Panc1 (cell line): ENCODE measurements around the gene KLHL3. TPM values are rescaled to one million over a fixed set of nuclear protein-coding genes. Genes with fewer than 3 reads are reported as not detected.

ENCODE experiments used
- ATAC-seq: fragments of 200-7000 bp; cut with Tn5 transposase; 2 replicates; pipeline ENCODE4 v1.9.1; 2020; ENCODE audit warnings: mild to moderate bottlenecking, moderate library complexity
- BruUV-seq: library from RNA; stranded (reverse); fragments of 400-500 nt; replicated peaks from 2 replicates; lab custom pipeline; 2021; lab: Mats Ljungman, UMichigan
- CTCF ChIA-PET: fragments of 300-600 bp; sonication (Branson Sonifier 250); formaldehyde crosslinking; loops from one replicate; lab custom pipeline; 2022; ENCODE audit warnings: antibody characterized with exemption; lab: Charles Lee
- POLR2A ChIA-PET: fragments of 300-600 bp; sonication (Branson Sonifier 250); formaldehyde crosslinking; loops from one replicate; lab custom pipeline; 2022; ENCODE audit warnings: antibody characterized with exemption; lab: Charles Lee
- DNase-seq: peaks from one replicate; pipeline ENCODE4 v3.0.0-alpha.2; 2010; ENCODE audit warnings: low read depth, low spot score
- H3K27ac ChIP-seq: 2 replicates; pipeline ENCODE4 v1.5.1; 2011; ENCODE audit warnings: mild to moderate bottlenecking, low read length, inconsistent platforms
- H3K27me3 ChIP-seq: fragments of 200-500 bp; sonication (Bioruptor generic); 2 replicates; pipeline ENCODE4 v1.6.0; 2014; ENCODE audit warnings: low read length, inconsistent platforms; ENCODE audit not compliant: control insufficient read depth, insufficient read depth
- H3K36me3 ChIP-seq: fragments of 200-500 bp; sonication (Bioruptor generic); 2 replicates; pipeline ENCODE4 v1.5.1; 2014; ENCODE audit warnings: inconsistent platforms, mild to moderate bottlenecking, low read length, moderate library complexity; ENCODE audit not compliant: control insufficient read depth, insufficient read depth
- H3K4me1 ChIP-seq: 2 replicates; pipeline ENCODE4 v1.5.1; 2011; ENCODE audit warnings: inconsistent platforms, mild to moderate bottlenecking, low read length, moderate library complexity; ENCODE audit not compliant: control insufficient read depth, insufficient read depth
- H3K4me3 ChIP-seq, 2 experiments: 2 replicates each; pipeline ENCODE4 v1.5.1; 2011 to 2012; ENCODE audit warnings: low read depth in 2 of 2, low read length in 2 of 2, mild to moderate bottlenecking in 2 of 2, inconsistent platforms in 1 of 2, moderate library complexity in 1 of 2
- H3K9me3 ChIP-seq: fragments of 200-500 bp; sonication (Bioruptor generic); 2 replicates; pipeline ENCODE4 v1.5.1; 2014; ENCODE audit warnings: low read depth, mild to moderate bottlenecking, inconsistent platforms, low read length, moderate library complexity; ENCODE audit not compliant: control insufficient read depth, insufficient read depth
- POLR2AphosphoS5 ChIP-seq: IDR thresholded peaks from 2 replicates; pipeline ENCODE4 v1.6.1; 2012; ENCODE audit warnings: mild to moderate bottlenecking, low read depth, low read length, moderate library complexity
- SIN3A ChIP-seq: IDR thresholded peaks from 2 replicates; pipeline ENCODE4 v1.6.1; 2012; ENCODE audit warnings: low read depth, mild to moderate bottlenecking, low read length, moderate library complexity, borderline replicate concordance; ENCODE audit not compliant: insufficient read depth
- TCF7L2 ChIP-seq: IDR thresholded peaks from 2 replicates; pipeline ENCODE4 v1.6.1; 2011; ENCODE audit warnings: mild to moderate bottlenecking, low read depth, low read length, inconsistent platforms
- in situ Hi-C: cut with HindIII; loops from 2 replicates; pipeline ENCODE4 v1.10.0; 2016; ENCODE audit warnings: low sequenced_read_pairs, low pct_unique_long_range_greater_than_20kb
- intact Hi-C: fragments of 100-400 bp; cut with micrococcal nuclease; formaldehyde crosslinking; loops from one replicate; pipeline ENCODE4 v1.10.0; 2022; ENCODE audit not compliant: unreplicated experiment
- total RNA-seq: library from RNA; stranded (reverse); gene quantifications from one replicate; pipeline ENCODE4 v1.2.1, GENCODE V29; 2021; ENCODE audit not compliant: unreplicated experiment
- TF ChIP-seq, protein P1 (sequence below), 2 experiments: IDR thresholded peaks; 2 replicates each; pipeline ENCODE4 v1.6.1; 2011 to 2012; ENCODE audit warnings: low read depth in 2 of 2, control low read depth in 1 of 2, low read length in 1 of 2, mild to moderate bottlenecking in 1 of 2, moderate library complexity in 1 of 2; ENCODE audit not compliant: insufficient read depth in 1 of 2
- TF ChIP-seq, protein P2 (sequence below): fragments of 450-650 bp; IDR thresholded peaks from 2 replicates; pipeline ENCODE4 v1.5.1; 2017; ENCODE audit warnings: mild to moderate bottlenecking

KLHL3 gene
- total RNA-seq, 1 experiment from 2014 or later = 1.9 TPM

DNA sequence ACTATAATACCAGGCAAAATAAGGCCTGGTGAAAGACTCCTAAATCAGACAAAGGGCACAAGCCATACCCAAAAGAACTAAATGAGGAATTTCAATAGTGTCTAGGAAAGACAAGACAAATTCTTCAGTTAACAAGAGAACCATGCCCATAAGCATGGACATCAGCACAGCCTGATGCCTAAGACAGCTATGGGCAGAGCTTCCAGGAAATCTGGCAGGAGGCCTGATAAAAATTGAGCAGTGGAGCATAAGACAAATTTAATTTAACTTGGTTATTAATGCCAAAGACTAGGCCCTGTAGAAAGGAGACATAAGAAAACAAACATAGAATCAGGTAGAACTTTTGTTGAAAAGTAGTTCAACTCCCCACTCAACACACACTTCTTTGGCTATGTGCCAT is 17.3 kb downstream of the KLHL3 start:
- in situ Hi-C loops = no loop called here
- no peaks in the 10 kb centered on the region for H3K4me1 ChIP-seq
- DNase-seq (no peak), ATAC-seq (no peak)
- POLR2A ChIA-PET = no interaction called here
- no peaks in the 10 kb centered on the region; the same call in 1 of the 2 replicates for H3K27me3 ChIP-seq
- no peaks in the 10 kb centered on the region for H3K36me3 ChIP-seq
- no peak for TF ChIP-seq POLR2AphosphoS5
- TF ChIP-seq, protein P1, sequence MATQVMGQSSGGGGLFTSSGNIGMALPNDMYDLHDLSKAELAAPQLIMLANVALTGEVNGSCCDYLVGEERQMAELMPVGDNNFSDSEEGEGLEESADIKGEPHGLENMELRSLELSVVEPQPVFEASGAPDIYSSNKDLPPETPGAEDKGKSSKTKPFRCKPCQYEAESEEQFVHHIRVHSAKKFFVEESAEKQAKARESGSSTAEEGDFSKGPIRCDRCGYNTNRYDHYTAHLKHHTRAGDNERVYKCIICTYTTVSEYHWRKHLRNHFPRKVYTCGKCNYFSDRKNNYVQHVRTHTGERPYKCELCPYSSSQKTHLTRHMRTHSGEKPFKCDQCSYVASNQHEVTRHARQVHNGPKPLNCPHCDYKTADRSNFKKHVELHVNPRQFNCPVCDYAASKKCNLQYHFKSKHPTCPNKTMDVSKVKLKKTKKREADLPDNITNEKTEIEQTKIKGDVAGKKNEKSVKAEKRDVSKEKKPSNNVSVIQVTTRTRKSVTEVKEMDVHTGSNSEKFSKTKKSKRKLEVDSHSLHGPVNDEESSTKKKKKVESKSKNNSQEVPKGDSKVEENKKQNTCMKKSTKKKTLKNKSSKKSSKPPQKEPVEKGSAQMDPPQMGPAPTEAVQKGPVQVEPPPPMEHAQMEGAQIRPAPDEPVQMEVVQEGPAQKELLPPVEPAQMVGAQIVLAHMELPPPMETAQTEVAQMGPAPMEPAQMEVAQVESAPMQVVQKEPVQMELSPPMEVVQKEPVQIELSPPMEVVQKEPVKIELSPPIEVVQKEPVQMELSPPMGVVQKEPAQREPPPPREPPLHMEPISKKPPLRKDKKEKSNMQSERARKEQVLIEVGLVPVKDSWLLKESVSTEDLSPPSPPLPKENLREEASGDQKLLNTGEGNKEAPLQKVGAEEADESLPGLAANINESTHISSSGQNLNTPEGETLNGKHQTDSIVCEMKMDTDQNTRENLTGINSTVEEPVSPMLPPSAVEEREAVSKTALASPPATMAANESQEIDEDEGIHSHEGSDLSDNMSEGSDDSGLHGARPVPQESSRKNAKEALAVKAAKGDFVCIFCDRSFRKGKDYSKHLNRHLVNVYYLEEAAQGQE (IDR thresholded peaks at IDR 0.05; ENCODE audit: insufficient read depth in 1 of 2, low read depth in 2 of 2, low read length in 1 of 2) = no peak
- TF ChIP-seq SIN3A = no peak
- TF ChIP-seq TCF7L2 = no peak
- TF ChIP-seq, protein P2, sequence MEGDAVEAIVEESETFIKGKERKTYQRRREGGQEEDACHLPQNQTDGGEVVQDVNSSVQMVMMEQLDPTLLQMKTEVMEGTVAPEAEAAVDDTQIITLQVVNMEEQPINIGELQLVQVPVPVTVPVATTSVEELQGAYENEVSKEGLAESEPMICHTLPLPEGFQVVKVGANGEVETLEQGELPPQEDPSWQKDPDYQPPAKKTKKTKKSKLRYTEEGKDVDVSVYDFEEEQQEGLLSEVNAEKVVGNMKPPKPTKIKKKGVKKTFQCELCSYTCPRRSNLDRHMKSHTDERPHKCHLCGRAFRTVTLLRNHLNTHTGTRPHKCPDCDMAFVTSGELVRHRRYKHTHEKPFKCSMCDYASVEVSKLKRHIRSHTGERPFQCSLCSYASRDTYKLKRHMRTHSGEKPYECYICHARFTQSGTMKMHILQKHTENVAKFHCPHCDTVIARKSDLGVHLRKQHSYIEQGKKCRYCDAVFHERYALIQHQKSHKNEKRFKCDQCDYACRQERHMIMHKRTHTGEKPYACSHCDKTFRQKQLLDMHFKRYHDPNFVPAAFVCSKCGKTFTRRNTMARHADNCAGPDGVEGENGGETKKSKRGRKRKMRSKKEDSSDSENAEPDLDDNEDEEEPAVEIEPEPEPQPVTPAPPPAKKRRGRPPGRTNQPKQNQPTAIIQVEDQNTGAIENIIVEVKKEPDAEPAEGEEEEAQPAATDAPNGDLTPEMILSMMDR = no peak
- H3K9me3 ChIP-seq = no peaks in the 10 kb centered on the region
- CTCF ChIA-PET = no interaction called here
- H3K27ac ChIP-seq = no peak overlapping the region
- intact Hi-C loops = no loop called here
- H3K4me3 ChIP-seq = no peak overlapping the region
- no TSS peak for BruUV-seq

DNA sequence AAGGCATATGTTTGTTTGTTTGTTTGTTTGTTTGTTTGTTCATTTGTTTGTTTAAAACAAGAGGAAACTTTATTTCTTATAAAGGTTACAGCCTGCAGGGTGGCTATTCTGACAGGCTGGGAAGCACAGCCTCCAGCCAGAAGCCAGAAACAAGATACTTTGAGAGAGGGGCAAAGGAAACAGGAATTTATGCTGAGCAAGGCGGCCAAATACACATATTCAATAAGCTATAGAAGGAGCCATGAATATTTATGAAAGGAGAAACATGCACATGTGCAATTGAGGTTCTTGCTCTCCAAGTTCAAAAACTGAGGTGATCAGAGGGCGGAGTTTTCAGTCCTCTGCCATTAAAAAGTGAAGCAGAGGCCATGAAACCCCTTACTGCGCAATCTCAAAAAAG is 19.6 kb downstream of the KLHL3 start:
- POLR2A ChIA-PET = no interaction called here
- in situ Hi-C loops = no loop called here
- Histone ChIP-seq H3K27ac (no peak overlapping the region), H3K27me3 (no peaks in the 10 kb centered on the region), H3K36me3 (no peaks in the 10 kb centered on the region), H3K4me3 (no peak overlapping the region), H3K4me1 (no peaks in the 10 kb centered on the region), H3K9me3 (no peaks in the 10 kb centered on the region)
- no peak for ATAC-seq
- CTCF ChIA-PET = no interaction called here
- BruUV-seq = no TSS peak
- TF ChIP-seq SIN3A = no peak
- intact Hi-C loops = no loop called here
- no peak for DNase-seq

GRCh38 chr5:137715456-137715855 is 20.4 kb downstream of the KLHL3 start:
- Histone ChIP-seq H3K9me3 (no peaks in the 10 kb centered on the region), H3K36me3 (no peaks in the 10 kb centered on the region), H3K27me3 (no peaks in the 10 kb centered on the region), H3K27ac (no peak overlapping the region), H3K4me1 (no peaks in the 10 kb centered on the region), H3K4me3 (no peak overlapping the region)
- ChIA-PET POLR2A (no interaction called here), CTCF (no interaction called here)
- TF ChIP-seq, protein P2 = no peak
- TF ChIP-seq TCF7L2 (no peak), SIN3A (no peak), POLR2AphosphoS5 (no peak)
- TF ChIP-seq, protein P1 (IDR thresholded peaks at IDR 0.05; ENCODE audit: insufficient read depth in 1 of 2, low read depth in 2 of 2, low read length in 1 of 2) = no peak
- ATAC-seq = no peak
- DNase-seq = no peak
- BruUV-seq = no TSS peak
- in situ Hi-C loops = no loop called here
- intact Hi-C loops = no loop called here
